ENCODE results near the gene HAUS3.
"Not testable (repeated sequence)": the region's sequence is repeated elsewhere in the genome, so short reads cannot be mapped to it uniquely, and the experiment has no call there.

Gene HAUS3

DNA sequence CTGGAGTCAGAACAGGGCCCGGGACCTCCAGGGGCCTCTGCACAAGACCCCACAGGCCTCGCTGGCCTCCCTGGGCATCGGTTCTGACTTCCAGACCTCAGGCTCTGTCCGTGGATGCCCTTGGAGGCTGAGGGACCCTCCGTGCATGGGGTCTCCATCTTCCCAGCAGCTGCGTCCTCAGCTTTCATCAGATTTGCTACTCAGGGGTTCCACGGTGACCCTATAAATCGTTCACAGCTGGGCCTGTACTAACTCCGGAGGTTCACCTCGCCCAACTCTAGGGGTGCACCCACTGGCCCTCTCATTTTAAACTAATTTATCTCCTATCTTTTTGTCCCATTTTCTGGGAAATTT, 33.1 kb upstream of the HAUS3 start:
- not testable (repeated sequence) for DNase-seq

DNA sequence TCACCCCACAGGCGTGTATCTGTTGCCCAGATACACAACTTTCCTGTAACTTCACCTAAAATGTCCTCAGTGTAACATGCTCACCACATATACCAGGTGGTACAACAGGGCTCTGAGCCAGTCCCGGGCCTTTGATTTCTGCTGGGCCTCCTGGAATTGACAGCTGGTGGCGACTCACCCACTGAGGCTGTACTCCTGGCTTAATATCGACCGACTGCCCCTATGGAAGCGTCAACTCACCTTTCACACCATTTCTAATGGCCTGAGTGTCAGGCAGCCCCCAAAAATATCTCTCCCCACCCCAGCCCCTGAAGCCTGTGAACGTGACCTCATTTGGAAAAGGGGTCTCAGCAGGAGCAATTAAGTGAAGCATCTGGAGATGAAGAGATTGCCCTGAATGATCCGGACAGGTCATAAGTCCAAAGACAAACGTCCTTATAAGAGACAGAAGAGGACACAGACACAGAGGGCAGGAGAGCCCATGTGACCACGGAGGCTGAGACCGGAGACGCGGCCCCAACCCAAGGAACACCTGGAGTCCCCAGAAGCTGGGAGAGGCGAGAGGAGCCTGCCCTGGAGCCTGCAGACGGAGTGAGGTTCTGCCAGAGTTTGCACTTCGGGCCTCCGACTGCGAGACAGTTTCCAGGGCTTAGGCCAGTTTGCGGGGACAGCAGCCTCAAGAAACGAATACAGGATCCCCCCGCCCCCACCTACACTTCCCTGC, 32.6 kb upstream of the HAUS3 start:
- no peak for DNase-seq

DNA sequence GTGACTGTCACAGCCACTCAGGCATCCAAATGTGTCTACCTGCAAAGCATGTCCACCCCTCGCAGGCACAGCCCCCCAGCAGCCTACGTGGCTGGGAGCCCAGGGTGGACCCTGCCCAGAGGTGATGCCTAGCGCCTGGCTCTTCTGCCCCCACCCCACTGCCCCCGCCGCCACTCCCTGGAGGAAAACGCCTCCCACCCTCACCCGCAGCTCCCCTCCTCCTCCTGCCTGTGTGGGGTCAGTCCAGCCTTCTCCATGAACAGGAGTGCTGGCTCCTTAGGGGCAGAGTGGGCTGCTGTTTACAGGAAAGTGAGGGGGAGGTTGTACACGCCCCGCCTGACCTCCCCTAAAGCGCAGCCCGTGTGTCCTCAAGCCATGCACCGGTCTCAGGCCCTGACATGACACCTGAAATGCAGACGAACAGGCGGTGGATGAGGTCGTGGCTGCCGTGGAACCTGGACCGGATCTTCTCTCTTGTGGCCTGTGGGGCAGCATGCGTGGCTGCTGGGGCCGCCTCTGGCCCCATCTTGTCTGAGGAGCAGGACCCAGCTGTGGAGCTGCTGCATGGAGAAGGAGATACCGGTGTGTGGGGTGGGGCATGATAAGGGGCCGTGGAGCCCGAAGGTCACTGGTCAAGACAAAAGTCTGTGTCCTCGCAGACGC, 31.9 kb upstream of the HAUS3 start:
- no peak for DNase-seq

DNA sequence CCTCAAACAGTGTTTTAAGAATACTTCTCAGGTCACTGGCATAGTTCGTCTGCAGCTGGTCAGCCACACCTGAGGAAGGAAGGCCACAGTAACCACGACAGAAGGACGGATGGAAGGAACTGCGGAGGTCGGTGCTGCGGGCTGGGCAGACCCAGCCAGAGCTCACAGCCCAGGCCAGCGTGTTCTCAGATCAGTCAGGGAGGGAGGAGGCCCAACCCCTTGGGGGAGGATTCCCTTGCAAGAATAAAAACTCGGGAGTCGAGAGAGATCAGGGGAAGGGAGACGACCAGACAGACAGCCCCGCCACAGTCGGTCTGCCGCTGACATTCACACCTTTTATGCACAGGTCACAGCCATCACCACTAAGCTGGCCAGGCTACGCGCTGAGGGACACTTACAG, 31.3 kb upstream of the HAUS3 start:
- DNase-seq = no peak

DNA sequence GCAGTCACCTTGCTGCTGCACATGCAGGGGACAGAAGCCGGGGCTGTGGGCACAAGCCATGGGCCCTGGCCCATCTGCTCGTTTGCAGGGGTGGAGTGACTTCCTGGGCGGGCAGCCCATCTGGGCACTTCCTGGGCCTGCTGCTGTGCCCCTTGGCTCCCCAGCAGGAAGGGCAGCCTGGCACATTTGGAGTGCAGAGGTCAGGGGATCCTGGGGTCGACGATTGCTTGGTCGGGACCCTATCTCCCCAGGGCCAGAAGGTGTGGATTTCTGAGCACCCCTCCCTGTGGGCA, 30.9 kb upstream of the HAUS3 start:
- DNase-seq = no peak

DNA sequence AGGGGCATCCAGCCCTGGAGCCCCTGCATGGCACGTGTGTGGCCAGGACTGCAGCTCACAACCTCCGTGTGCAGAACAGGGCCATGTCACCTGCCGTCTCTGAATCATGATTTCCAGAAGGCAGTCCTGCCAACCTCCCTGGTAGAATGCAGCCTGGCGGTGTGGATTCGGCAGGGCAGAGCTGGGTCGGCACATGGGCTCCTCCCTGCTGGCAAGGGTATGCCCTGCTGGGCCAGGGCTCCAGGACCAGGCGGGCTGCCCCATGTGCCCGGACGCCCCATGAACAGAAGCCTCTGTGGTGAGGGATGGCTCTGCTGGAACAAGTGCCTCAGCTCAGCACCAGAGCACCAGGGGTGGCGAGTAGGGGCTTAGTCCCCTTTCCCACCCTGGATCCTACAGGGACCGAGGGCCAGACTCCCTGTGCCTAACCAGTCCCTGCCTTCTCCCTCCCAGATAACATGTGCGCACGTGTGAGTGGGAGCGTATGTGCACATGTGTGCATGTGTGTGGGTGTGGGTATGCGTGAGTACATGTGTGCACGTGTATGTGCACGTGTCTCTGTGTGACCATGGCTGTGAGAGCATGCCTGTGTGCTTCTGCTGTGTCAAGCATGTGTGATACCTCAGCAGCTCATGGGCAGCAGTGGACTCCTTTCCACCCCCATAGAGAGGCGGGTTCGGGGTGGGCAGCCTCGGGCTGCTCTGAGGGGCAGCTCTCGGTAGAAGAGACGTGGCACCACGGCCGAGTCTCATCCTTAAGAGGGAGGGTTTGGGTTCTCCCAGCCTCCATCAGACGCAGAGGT, 30.3 kb upstream of the HAUS3 start:
- no peak for DNase-seq

DNA sequence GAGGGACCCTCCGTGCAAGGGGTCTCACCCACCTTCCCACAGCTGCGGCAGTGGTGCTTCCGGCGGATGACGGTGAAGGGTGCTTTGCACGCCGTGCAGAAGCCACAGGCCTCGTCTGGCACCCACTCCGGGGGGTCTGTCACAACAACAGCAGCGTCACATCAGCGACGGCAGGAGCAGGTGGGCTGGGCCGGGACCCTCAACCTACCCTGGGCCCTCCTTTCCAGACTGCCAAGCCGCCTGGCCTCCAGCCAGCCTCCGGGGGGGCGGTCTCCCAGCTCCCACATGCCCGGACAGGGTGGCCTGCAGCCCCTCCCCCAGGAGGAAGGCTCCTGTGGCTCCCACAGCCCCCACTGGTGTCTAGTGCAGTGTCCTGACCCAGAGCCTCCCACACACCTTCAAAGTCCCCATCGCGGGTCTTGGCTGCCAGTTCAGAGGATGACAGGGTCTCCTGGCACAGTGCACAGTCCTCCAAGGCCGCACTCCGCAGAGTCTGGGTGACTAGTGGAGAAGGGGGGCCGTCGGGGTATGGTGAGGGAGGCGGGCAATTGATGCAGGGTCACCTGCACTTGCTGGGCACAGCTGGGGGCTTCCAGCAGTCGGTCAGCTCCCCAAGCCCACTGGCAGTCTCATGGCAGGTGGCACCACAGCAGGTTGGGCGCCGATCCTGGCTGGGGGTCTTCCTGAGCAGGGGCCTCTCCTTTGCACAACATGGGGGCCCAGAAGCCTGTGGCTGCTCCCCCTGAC, 29.5 kb upstream of the HAUS3 start:
- DNase-seq = no peak

DNA sequence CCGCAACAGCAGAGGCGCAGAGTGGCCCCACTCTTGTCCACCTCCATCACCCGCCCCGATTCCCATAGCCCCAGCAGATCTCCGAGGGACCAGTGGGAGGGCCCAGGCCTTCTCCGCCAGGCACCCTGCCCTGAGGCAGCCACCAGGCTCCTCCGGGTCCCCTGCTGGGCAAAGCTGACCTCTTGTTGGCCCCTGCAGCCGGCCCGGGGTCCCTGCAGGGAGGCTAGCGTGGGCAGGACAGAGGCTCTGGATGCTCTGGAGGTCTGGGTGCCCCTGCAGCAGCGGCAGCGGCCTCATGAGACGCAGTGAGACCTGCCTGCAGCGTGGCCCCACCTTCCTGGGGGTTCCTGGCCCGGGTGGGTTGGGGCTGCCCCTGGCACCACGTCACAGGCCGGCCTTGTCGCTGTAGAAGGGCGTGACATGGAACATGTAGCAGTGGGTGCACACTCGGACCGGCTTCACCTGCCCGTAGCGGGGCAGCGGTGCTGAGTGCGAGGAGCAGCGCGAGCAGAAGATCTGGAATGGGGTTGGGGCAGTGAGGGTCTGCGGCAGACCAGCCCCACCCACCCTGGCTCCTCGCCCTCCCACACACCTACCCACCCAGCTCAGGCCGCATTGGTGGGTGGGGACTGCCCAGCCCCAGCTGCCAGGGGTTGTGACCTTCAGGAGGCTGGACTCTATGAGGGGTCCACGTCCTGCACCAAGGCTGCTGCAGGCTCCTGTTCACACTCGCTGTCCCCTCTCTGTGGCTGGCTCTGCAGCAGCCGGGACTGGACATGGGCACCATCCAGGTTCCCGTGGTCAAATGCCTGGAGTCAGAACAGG, 28.6 kb upstream of the HAUS3 start:
- no peak for DNase-seq

DNA sequence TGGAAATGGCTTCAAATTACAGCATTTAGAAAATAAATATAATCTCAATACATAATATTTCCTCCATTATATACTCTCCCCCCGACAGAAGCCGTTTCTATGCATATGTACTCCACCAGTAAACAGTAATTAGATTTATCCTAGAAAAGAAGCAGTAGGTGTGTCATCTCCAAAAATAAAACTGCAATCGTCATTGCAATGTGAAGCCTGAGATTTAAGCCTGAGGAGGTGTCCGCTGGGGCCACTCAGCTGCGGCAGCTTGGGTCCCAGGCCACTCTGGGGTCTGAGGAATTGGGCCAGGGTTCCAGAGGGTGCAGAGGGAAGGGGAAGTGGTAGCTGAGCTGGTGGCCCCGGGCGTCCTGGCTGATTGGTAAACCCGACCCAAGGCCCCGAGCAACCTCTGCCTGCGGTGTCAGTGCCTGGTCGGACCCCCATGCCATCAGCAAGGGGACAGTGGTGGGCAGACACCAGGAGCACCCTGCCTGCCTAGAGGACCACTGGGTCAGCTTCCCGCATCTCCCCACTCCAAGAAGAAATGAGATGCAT, 27.8 kb upstream of the HAUS3 start:
- DNase-seq = no peak

DNA sequence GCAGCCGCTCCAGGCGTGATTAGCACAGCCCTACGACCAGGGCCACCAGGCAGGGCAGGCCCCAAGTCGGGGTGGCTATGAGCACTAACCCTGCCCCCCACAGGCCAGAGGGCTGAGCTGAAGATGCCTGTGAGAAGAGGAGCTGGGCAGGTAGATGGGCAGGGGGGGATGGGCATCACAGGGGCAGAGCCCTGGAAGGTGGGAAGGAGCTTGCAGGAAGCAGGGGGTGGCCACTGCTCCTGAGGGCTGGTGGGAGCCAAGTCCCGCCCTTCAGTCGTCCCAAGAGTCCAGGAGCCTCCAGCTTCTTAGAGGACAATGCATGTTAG, 27.2 kb upstream of the HAUS3 start:
- no peak for DNase-seq

DNA sequence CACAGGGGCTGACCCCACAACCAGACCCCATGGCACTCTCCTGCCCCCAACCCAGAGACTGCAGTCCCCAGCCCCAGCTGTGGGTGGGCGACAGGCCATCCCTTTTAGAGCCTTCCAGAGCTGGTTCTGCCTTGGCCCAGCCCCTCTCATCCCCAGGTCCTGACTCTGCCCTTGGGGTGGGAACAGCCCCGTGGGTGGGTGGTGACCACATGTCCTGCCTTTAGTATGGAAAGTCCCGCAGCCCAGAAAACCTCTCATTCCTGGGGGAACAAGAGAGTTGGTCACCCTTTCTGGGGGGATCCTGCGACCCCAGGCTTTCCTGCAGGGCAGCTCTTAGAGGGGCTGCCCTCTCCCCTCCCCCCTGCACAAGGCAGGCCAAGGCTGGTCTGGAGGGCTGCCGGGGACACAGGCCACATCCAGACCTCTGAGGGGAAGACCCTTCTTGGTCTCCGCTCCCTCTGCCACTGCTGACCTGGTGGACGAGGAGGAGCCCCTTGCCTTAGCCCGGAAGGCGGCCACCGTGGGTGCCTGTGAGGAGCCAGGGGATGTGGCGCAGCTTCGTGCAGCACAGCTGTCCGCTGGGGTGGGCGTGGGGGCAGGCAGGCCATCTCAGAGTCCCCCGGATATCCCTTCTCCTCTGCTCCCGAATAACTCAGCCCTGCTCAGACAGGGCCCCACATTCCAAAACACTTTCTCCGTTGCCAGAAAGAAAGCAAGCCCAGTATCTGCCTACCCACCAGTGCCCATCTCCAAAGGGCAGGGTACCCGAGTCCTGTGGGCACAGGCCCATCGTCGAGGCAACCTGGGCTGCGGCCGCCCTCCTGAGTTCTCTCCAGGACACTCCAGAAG, 26.7 kb upstream of the HAUS3 start:
- no peak for DNase-seq

DNA sequence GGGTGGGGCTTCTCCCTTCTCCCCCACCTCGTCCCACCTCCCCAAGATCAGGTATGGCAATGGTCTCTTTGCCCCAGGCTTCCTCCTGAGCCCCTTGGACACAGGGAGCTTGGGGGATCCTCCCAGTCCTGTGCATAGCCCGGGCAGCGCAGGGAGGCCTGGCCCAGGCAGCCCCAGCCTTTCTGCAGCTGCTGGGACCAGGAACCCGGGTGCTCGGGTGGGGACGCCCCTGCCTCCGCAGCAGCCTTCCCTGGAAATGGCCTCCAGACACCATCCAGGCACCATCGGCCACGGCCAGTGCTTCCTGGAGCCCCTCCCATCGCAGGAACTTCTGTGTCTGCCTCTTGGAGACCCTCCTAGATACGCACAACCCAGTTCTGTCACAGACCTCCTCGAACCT, 25.9 kb upstream of the HAUS3 start:
- DNase-seq = no peak

DNA sequence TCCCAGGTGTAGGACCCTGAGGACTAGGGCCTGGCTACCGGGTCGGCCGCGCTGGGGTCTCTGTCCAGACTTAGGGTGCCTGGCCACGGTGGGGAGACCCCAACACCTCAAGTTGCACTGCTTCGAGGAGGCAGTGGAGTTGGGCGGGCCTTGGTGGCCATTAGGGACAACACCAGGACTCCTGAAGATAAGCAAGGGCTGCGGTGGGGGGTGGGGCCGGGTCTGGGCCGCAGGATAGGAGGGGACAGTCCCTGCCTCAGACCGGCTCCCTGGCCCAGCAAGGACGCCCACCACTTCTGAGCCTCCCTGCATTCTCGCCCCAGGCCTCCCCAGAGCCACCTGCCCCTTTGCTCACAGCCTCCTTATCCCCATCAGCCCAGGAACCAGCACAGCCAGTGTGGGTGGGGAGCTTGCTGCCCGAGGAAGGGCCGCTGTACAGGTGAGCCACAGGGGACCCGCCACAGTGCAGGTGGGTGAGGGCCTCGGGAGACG, 25.4 kb upstream of the HAUS3 start:
- DNase-seq = no peak

DNA sequence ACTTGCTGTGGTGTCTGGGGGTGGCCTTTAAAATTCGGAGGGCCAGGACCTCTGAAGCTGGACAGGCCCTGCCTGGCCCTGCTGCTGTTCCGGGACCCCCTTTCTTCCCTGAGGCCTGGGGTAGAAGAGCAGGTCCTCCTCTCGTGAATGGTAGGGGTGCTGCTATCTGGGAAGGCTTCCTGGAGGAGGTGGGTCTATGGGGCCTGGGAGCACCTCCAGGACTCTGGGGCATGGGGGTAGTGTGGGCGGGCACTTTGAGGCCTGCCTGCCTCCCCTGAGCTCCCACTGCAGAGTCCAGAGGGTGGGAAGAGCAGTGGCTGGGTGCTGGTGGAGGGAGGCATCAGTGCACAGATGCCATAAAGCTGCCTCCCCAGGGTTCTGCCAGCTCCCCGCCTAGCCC, 24.9 kb upstream of the HAUS3 start:
- no peak for DNase-seq

DNA sequence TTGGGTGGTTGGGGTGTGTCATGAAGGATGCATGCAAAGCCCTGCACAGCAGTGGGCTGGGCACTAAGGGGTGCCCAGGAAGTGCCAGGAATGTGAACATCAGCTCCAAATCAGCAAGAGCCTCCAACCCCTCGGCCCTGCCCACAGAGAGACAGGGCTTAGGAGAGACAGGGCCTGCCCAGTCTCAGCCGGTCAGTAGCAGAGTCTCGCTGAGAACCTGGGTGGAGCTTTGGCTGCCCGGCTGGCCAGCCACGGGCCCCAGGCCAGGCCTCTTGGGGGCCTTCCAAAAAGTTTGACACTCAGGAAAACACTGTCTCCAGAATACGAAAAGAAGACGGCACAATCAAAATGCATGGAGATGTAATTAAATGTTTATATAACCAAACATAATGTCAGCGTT, 24.3 kb upstream of the HAUS3 start:
- peak in 1 of 2 donors; percentile 28 for DNase-seq

DNA sequence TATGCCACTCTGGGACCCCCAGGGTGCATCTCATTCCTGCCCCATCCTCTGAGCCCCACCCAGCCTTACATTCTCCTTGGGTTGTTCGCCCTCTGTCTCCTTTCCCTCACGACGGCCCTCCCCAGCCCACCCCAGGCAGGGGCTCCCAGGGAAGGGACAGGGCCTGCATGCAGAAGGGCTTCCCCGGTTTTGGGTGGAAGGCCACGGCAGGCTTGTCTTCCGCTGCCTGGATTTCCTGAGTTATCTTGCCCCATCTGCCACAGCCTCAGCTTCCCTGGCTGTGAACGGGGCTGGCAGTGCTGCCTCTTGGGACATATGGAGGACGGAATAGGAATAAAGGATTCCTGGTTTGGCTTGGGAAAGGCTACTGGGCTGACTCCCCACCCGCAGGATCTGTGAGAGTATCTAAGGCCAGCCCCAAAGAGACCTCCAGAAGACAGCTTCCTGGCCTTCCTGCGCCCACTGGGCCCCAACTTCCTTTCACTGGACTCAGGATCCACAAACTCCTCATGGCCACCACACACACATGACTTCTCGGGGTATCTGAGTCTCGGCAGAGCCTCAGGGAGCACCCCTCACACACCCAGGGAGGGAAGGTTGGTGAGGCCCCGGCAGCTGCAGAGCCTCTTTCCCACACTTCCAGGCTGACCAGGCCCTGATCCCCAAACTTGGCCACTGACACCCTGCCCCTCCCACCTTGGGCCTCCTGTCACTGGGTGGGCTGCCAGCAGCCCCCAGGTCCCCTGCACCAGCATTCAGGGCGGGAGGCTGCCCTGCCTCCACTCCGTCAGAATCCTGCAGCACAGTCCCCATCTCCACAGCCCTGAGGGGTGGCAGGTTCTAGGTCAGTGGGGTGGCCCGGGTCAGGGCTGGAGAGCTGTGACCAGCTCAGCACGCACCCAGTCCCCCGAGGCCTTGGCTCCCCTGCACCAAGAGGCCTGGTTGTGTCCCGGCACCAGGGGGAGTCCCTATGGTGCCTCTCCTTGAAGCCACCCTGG, 23.5 kb upstream of the HAUS3 start:
- no peak for DNase-seq

DNA sequence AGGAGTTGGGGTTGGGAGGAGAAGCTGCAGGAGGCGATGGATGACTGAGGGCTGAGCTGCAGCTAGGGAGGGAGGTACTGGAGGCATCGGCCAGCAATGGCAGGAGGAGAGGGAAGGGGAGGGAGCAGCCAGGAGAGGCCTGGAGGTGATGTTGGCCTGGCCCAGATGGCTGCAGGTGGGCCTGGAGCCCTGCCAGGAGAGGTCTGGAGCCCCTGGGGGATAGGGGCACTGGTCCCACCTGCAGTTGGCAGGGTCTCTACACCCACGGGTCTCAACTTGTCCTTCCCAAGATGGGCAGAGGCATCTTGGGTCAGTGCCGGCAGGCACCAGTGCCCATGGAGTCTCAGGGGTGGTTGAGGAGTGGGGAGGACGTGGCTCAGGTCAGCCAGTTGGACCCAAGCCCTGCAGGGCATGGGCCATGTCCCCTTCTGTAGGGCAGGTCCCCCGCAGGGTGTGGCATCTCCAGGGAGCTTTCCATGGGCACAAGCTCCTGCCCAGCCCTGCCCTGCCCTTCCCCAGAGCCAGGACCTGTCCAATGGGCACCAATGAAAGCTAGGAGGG, 22.6 kb upstream of the HAUS3 start:
- no peak for DNase-seq

DNA sequence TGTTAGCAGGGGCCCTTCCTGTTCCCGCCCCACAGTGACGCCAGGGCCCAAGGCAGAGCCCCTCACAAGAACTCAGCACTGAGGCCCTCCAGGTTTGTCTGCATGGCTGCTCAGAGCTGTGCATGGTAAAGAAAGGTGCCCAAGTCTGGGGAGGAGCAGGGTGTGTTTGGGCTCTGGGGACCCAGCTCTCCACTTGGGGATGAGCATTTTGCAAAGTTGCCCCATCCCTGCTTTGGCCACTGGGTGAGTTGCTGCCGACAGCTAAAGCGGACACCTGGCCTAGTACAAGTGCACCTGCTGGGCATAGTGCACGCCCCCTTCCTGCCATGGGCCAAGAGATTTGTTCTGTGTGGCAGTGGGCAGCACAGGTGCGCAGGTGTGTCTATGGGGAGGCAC, 22.0 kb upstream of the HAUS3 start:
- no peak for DNase-seq

DNA sequence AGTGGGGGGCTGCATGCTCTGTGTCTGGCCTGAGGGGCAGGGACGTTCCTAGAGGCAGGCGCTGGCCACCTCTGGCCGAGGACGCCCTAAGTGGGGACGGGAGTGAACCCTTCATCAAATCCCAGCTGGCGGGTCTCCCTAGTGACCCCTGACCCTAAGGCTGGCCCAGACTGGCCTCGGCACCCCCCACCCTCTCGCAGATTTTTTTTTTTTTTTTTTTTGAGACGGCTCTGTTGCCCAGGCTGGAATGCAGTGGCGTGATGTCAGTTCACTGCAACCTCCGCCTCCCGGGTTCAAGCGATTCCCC, 21.0 kb upstream of the HAUS3 start:
- no peak for DNase-seq

Data from hippocampal formation (tissue), 2 donors.